Heart left ventricle (tissue), 13 donors: ENCODE data around the gene KLF9.

Experiments
- POLR2A ChIP-seq, 2 donors: fragments of 450-650 bp; IDR thresholded peaks; one replicate each; pipeline ENCODE4 v1.6.1; 2017; ENCODE audit warnings: antibody characterized with exemption in 2 of 2, mild to moderate bottlenecking in 2 of 2, moderate library complexity in 2 of 2
- TF ChIP-seq, protein P1 (sequence below), 12 donors: fragments of 200-600 bp; sonication (generic) in 4 of 12; IDR thresholded peaks; one replicate each; pipeline versions ENCODE4 v1.5.0 to v1.8.0; 2018 to 2022; ENCODE audit warnings: antibody characterized with exemption in 12 of 12, mild to moderate bottlenecking in 5 of 12
- donor health status: ischemic (EF 13 %, LVEDD 7.1; RV severe dilation, severe dysfunction).
- donor health status: DM: no; HTN: yes; CAD: no.
- donor health status: DM: no; HTN: no; CAD: no.
- donor health status: ischemic (EF 25% LVEDD 6.9; RV normal size, moderate dysfunction).
- donor health status: ischemic (EF 25% LVEDD 5.7; RV mildly dilated, moderate dysfunction).
- donor health status: ischemic (EF 35%, LVEDD 5.7; RV mildly dilated, moderate dysfunction).
- donor health status: nonischemic (EF 11% LVEDD 7.7; RV severe dilation, severe dysfunction).
- donor health status: DM: yes; HTN: yes; CAD: no.
- donor health status: PGD.
- donor health status: ischemic (EF 29% LVEDD 5.4; RV normal size, mild dysfunction).
- donor health status: nonischemic (EF 23%, LVEDD 6.1; RV moderate dilation, normal function).

DNA sequence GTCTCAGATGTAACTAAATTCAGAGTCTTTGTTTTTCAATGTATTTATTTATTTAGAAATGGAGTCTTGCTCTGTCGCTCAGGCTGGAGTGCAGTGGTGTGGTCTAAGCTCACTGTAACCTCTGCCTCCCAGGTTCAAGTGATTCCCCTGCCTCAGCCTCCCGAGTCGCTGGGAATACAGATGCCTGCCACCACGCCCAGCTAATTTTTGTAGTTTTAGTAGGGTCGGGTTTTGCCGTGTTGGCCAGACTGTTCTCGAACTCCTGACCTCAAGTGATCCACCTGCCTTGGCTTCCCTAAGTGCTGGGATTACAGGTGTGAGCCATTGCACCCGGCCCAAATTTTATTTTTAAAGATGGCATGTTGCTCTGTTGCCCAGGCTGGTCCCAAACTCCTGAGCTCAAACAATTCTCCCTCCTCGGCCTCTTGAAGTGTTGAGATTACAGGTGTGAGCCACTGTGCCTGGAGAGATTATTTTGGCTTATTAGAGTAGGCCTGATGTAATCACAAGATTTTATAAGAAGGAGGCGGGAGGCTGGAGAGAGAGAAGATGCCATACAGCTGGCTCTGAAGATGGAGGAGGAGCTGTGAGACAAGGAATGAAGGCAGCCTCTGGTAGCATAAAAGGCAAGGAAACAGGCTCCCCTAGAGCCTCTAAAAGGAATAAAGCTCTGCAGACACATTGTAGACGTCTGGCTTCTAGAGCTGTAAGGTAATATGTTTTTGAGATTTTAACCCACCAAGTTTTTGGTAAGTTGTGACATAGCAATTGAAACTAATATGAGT is 12.9 kb upstream of the KLF9 start:
- TF ChIP-seq, protein P1, sequence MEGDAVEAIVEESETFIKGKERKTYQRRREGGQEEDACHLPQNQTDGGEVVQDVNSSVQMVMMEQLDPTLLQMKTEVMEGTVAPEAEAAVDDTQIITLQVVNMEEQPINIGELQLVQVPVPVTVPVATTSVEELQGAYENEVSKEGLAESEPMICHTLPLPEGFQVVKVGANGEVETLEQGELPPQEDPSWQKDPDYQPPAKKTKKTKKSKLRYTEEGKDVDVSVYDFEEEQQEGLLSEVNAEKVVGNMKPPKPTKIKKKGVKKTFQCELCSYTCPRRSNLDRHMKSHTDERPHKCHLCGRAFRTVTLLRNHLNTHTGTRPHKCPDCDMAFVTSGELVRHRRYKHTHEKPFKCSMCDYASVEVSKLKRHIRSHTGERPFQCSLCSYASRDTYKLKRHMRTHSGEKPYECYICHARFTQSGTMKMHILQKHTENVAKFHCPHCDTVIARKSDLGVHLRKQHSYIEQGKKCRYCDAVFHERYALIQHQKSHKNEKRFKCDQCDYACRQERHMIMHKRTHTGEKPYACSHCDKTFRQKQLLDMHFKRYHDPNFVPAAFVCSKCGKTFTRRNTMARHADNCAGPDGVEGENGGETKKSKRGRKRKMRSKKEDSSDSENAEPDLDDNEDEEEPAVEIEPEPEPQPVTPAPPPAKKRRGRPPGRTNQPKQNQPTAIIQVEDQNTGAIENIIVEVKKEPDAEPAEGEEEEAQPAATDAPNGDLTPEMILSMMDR (IDR thresholded peaks at IDR 0.05): no peak
- TF ChIP-seq POLR2A (IDR thresholded peaks at IDR 0.05): no peak
